H4 (cell line): ENCODE measurements around the gene SGCD. TPM values are rescaled to one million over a fixed set of nuclear protein-coding genes. Genes with fewer than 3 reads are reported as not detected.

ENCODE experiments used
- DNase-seq: peaks from one replicate; pipeline ENCODE4 v3.0.0-alpha.2; 2015; ENCODE audit warnings: low spot score
- total RNA-seq: library from RNA; depleted of rRNA; stranded (reverse); fragments of >200 nt; shearing (Covaris generic); gene quantifications from 2 replicates; pipeline ENCODE4 v1.2.3, GENCODE V29; 2014

The SGCD gene
- total RNA-seq, 1 experiment from 2014 or later: 0.12 TPM

GRCh38 chr5:156687514-156687913 lies 360.6 kb downstream of the SGCD start:
- DNase-seq: no peak

GRCh38 chr5:156691572-156691971 lies 364.6 kb downstream of the SGCD start:
- no peak for DNase-seq

GRCh38 chr5:156693113-156693512 lies 366.1 kb downstream of the SGCD start:
- no peak for DNase-seq

- no peak for DNase-seq
Observed at GRCh38 chr5:156694598-156694997, 367.6 kb downstream of the SGCD start.

DNA sequence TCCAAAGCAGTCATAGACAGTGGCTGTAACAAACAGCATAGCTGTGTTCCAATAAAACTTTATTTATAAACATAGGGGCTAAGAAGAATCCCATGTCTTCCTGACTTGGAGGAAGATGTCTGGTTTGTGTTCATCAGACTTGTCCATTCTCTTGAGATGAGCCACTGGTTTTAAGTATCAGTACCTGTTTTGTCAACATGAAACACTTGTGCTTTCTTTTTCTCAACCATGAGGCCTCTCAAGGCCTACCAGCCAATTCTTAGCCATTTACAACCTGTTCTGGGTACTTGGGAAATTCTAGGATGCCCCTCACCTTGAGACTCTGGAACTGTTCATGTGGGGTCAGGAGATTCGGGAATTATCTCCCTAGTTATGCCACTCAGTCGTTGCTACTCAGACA lies 368.8 kb downstream of the SGCD start:
- DNase-seq: no peak

GRCh38 chr5:156698323-156698722 lies 371.4 kb downstream of the SGCD start:
- no peak for DNase-seq

DNA sequence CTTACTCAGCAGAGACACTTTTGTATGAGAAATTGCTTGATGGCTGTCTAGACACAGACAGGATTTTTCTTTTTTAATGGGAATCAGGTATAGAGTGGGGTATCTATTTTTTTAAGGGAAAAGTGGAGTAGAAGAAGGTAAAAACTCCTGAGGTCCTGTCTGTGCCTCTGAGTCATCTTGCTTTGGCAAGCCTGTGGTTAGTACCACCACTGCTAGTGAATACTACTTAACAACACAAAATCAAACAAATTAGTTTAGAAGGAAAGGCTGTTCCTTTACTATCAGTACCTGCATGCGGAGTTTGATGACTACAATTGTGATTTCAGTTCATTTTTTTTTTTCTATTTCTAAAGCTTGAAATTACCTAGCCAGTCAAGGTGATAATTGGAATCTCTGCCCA lies 372.2 kb downstream of the SGCD start:
- DNase-seq: no peak

- DNase-seq: no peak
Observed at GRCh38 chr5:156704139-156704538, 377.2 kb downstream of the SGCD start.

GRCh38 chr5:156706631-156707030 lies 379.7 kb downstream of the SGCD start:
- no peak for DNase-seq

GRCh38 chr5:156707750-156708149 lies 380.8 kb downstream of the SGCD start:
- no peak for DNase-seq

DNA sequence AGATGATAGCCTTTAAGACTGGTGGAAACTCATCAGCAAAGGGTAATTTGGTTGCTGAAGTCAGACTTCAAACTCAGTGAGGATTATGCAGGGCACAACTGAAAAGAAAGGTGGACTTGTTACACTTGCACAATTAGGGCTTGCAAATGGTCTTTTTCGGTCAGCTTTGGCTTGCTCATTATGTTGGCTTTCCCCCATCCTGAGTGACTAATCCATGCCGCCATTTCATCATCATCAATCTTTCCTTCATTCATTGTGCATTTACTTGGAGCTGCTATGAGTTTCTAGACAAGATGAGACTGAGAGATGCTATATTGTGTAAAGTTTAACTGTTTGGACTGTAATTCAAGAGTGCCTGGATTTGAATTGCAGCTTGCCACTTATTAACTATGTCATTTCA lies 388.3 kb downstream of the SGCD start:
- no peak for DNase-seq

DNA sequence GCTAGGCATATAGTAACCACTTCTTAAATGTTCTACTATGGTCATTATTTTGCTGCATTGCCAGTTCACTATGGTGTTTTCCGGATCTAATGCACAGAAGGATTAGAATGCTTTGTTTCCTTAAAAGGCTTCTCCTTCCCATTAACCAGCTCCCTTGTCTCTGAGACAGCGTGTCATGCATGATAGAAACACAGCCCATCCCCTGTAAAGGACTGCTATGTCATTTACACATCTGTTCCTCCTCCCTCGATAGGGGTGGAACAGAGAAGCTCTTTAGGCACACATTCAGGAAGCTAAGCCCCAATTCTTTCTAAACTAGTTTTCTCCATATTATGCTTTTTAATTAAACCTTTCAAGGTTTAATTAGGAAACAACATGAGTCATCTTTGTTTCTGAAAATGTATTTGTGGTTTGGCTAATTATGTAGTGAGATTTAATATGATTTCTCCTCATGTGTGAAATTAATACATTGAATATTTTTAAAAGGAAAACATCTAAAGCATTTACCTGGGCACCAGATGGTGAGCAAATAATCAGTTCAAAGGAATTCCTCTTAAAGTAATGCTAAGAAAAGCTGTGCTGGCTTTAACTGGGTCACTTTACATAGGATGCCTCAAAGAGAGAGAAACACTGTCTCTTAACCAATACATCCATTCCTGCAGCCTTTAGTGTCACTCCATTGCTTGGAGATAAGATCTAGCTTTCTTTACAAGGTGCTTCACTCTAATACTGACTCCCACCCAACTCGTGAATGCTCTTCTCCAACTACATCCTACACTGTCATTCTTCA lies 389.8 kb downstream of the SGCD start:
- DNase-seq: no peak

DNA sequence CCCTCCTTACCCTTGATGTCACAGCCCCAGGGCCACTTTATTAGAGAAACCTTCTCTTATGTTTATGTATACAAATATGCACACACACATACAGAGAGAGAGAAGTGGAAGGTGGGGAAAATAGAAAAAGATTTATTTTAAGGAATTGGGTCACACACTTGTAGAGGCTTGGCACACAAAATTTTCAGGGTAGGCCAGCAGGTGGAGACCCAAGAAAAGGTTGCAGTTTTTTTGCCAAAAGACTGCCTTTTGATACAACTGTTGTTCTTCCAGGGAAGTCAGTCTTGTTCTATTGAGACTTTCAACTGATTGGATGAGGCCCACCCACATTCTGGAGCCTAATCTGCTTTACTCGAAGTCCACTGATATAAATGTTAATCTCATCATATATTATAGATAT lies 392.0 kb downstream of the SGCD start:
- no peak for DNase-seq

GRCh38 chr5:156722358-156722757 lies 395.4 kb downstream of the SGCD start:
- no peak for DNase-seq

DNA sequence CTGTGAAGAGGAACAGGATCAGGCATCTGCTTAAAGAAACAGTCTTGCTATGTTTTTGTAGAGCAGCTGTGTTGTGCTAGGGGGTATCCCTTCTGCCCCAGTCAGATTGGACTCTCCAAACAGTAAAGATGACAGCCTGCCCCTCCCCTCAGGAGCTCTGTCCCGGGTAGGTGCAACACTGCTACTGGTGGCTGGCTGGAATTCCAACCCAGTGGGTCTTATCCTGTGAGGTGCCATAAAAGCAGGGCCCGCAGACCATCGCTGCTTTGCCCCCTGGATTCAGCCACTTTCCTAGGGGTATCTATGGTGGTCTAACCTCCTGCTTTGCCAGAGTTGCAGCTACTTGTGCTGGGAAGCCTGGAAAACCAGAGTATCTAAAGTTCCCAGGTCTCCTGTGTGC lies 408.5 kb downstream of the SGCD start:
- DNase-seq: no peak

GRCh38 chr5:156741516-156741915 lies 414.6 kb downstream of the SGCD start:
- no peak for DNase-seq

DNA sequence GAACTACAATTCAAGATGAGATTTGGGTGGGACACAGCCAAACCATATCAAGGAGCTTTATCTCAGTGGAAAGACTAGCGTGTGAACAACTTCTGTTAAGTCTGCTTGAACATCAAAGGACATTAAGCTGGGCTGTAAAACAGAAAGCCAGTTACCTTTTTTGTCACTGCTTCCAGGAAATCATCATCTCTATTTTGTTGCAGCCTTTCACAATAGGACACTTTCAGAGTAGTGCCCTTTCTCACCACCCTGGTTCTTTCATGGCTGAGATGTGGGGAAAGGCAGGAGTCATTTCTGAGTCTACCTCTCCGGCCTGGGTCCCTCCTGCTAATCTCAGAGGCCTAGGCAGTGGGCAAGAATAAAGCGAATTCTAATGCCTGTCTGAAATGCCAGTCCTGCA lies 426.9 kb downstream of the SGCD start:
- DNase-seq: no peak

DNA sequence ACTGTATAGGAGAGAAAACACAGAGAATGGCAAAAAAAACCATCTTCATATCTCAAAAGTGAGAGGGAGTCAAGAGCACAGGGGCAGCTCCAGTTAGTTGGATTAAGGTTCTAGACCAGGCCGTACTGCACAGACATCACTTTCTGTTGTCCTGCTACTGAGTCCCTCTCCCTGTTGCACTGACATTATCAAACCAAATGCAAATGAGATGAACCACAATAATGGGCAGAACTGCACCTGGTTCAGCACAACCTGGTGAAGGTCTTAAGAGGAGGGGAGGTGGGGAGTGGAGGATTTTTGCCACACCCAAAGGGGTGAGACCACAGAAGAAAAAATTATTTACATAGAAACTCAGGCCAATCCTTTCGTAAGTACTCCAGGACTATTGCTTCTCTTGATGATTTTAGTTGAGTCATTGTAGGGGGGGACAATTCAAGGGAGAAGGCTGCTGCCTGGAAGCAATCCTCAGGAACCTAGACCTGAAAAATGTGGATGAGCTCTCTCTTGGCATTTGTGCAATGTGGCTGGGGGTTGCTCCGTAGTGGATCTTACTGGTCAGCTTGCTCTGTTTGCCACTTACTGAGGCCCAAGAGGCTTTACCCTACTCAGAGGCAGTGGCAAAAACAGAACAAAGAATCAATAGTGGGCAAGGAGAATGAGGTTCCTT lies 428.6 kb downstream of the SGCD start:
- no peak for DNase-seq

- DNase-seq: no peak
Observed at GRCh38 chr5:156758011-156758791, 431.2 kb downstream of the SGCD start.

DNA sequence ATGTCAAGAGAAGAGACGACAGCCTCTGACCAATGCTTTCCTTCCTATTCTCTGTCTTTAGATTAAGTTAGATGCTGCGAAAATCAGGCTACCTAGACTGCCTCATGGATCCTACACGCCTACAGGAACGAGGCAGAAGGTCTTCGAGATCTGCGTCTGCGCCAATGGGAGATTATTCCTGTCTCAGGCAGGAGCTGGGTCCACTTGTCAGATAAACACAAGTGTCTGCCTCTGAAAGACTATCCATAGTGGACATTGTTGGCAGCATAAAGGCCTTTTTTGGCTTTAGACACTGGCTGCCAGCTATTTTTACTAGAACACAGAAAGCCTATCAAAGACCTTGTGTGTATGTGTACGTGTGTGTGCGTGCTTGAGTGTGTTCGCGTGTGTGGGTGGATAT lies 432.2 kb downstream of the SGCD start:
- no peak for DNase-seq

GRCh38 chr5:156762771-156763170 lies 435.8 kb downstream of the SGCD start:
- DNase-seq: no peak

DNA sequence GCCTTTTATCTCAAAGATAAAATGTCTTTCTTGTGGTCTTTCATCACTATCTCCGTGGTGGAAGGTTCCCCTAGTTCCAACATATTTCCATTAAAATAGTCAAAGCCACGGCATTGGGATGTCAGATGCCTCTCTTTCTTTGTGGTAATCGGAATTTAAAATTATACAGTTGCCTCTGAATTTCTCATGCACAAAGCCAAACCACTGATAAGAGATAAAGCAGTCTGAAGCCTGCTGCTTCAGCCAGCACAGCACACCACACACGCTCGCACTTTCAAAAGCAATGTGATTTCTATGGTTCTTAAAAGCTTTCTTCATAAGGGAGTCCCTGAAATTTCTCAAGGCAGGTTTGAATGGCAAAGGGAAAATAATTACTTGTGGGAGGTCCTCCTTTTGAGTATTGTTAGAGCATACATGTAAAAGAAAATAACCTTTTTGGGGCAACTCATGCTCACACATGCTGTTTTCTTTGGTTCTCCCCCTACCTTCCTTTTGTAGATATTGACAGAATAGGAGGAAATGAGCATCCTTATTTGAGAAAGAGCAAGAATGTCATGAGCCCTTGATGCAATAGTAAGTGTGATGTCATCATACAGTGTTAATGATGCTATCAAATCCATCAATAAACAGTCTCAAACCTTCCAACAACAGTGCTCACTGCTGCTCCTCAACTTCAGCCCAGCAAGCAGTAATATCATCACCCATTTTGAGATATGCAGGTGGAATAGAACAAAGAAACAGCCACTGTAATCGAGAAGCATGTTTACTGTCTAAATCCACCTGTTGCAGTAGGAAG lies 437.4 kb downstream of the SGCD start:
- no peak for DNase-seq
